WTC11 (cell line): ENCODE results near the gene RMRP.
A peak's percentile ranks its signal among the peaks of the same experiment; 100 is the strongest.

ENCODE experiments used
- AFF4 ChIP-seq: sonication (generic); formaldehyde crosslinking; IDR thresholded peaks from 2 replicates; pipeline ENCODE4 v1.8.1; 2023; ENCODE audit warnings: mild to moderate bottlenecking, missing genetic modification reagents, borderline replicate concordance
- ARID4B ChIP-seq: sonication (generic); formaldehyde crosslinking; IDR thresholded peaks from 2 replicates; pipeline ENCODE4 v1.8.0; 2023; ENCODE audit warnings: missing genetic modification reagents, mild to moderate bottlenecking, borderline replicate concordance
- ESRRA ChIP-seq: sonication (generic); formaldehyde crosslinking; IDR thresholded peaks from 2 replicates; pipeline ENCODE4 v1.8.1; 2022; ENCODE audit warnings: mild to moderate bottlenecking, missing genetic modification reagents, borderline replicate concordance
- ETV6 ChIP-seq: sonication (generic); formaldehyde crosslinking; IDR thresholded peaks from 2 replicates; pipeline ENCODE4 v1.8.1; 2022; ENCODE audit warnings: mild to moderate bottlenecking, missing genetic modification reagents
- KAT7 ChIP-seq: sonication (generic); formaldehyde crosslinking; IDR thresholded peaks from 2 replicates; pipeline ENCODE4 v1.8.1; 2023; ENCODE audit warnings: missing genetic modification reagents, mild to moderate bottlenecking, borderline replicate concordance
- NFE2L1 ChIP-seq: sonication (generic); formaldehyde crosslinking; IDR thresholded peaks from 2 replicates; pipeline ENCODE4 v1.8.1; 2023; ENCODE audit warnings: missing genetic modification reagents
- NR2C2 ChIP-seq: sonication (generic); formaldehyde crosslinking; IDR thresholded peaks from 2 replicates; pipeline ENCODE4 v1.8.0; 2022; ENCODE audit warnings: mild to moderate bottlenecking, missing genetic modification reagents
- TEAD4 ChIP-seq: sonication (generic); formaldehyde crosslinking; IDR thresholded peaks from 2 replicates; pipeline ENCODE4 v1.8.0; 2022; ENCODE audit warnings: mild to moderate bottlenecking, missing genetic modification reagents
- ZNF512 ChIP-seq: sonication (generic); formaldehyde crosslinking; IDR thresholded peaks from 2 replicates; pipeline ENCODE4 v1.8.1; 2022; ENCODE audit warnings: missing genetic modification reagents, borderline replicate concordance
- TF ChIP-seq, protein P1 (sequence below): fragments of 200-600 bp; IDR thresholded peaks from 2 replicates; pipeline ENCODE4 v1.8.0; 2022; ENCODE audit warnings: antibody characterized with exemption
- TF ChIP-seq, protein P2 (sequence below): sonication (generic); formaldehyde crosslinking; IDR thresholded peaks from 2 replicates; pipeline ENCODE4 v1.8.1; 2022; ENCODE audit warnings: low read depth, mild to moderate bottlenecking, moderate library complexity, missing genetic modification reagents, borderline replicate concordance
- TF ChIP-seq, protein P3 (sequence below): sonication (generic); formaldehyde crosslinking; IDR thresholded peaks from 2 replicates; pipeline ENCODE4 v1.8.1; 2023; ENCODE audit warnings: mild to moderate bottlenecking, missing genetic modification reagents
- TF ChIP-seq, protein P4 (sequence below): sonication (generic); formaldehyde crosslinking; IDR thresholded peaks from 2 replicates; pipeline ENCODE4 v1.8.1; 2023; ENCODE audit warnings: mild to moderate bottlenecking, missing genetic modification reagents, moderate library complexity

DNA sequence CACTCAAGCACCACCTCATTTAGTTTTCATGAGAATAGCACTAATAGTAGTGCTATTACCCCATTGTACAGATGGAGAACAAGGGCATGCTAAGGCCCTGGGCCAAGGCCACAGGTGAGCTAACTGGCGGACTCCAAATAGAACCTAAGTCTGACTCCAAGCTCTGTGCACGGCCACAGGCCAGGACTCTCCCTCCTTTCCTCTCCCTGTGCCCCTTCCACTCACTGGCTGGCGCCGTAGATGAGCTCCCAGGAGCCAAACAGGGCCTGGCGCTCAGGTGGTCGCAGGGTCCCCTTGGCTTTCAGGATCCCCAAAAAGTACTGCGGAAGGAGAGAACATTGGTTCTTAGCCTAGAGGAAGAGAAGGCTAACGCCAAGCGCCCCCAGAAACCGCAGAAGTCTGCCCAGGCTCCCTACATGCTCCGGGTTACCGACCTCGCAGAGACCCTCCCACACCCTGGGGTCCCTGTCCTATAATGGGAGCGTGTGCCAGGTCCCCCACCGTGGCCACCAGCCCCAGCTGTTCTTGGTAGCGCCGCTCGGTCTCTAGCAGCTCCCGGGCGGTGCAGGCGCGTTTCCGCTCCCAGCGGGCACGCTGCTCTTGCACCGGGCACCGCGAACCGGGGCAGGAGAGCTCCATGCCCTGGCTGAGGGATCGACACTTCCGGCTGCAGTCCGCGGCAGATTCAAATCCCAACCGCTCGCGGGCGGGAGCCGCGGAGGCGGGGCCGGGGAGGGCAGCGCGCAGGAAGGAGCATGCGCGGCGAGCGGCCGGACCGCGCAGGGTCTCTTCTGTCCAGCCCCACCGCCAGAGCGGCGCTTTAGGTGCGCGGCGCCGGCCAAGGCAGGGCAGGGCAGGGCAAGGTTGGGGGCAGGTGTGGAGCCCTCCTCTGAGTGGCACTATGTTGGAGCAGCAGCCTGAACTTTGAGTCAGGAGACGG lies 7.0 kb upstream of the RMRP start, which contains the start of gene ARHGEF39:
- TF ChIP-seq, protein P1, sequence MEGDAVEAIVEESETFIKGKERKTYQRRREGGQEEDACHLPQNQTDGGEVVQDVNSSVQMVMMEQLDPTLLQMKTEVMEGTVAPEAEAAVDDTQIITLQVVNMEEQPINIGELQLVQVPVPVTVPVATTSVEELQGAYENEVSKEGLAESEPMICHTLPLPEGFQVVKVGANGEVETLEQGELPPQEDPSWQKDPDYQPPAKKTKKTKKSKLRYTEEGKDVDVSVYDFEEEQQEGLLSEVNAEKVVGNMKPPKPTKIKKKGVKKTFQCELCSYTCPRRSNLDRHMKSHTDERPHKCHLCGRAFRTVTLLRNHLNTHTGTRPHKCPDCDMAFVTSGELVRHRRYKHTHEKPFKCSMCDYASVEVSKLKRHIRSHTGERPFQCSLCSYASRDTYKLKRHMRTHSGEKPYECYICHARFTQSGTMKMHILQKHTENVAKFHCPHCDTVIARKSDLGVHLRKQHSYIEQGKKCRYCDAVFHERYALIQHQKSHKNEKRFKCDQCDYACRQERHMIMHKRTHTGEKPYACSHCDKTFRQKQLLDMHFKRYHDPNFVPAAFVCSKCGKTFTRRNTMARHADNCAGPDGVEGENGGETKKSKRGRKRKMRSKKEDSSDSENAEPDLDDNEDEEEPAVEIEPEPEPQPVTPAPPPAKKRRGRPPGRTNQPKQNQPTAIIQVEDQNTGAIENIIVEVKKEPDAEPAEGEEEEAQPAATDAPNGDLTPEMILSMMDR: no peak
- TF ChIP-seq, protein P2, sequence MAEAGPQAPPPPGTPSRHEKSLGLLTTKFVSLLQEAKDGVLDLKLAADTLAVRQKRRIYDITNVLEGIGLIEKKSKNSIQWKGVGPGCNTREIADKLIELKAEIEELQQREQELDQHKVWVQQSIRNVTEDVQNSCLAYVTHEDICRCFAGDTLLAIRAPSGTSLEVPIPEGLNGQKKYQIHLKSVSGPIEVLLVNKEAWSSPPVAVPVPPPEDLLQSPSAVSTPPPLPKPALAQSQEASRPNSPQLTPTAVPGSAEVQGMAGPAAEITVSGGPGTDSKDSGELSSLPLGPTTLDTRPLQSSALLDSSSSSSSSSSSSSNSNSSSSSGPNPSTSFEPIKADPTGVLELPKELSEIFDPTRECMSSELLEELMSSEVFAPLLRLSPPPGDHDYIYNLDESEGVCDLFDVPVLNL (CRISPR knock-in tag): peak; percentile 97
- TF ChIP-seq ARID4B (CRISPR knock-in tag): 0 out of 2 replicates have a peak, but pooled peaks have one; percentile 11
- TF ChIP-seq, protein P3, sequence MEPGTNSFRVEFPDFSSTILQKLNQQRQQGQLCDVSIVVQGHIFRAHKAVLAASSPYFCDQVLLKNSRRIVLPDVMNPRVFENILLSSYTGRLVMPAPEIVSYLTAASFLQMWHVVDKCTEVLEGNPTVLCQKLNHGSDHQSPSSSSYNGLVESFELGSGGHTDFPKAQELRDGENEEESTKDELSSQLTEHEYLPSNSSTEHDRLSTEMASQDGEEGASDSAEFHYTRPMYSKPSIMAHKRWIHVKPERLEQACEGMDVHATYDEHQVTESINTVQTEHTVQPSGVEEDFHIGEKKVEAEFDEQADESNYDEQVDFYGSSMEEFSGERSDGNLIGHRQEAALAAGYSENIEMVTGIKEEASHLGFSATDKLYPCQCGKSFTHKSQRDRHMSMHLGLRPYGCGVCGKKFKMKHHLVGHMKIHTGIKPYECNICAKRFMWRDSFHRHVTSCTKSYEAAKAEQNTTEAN: no peak
- TF ChIP-seq TEAD4: no peak
- TF ChIP-seq ETV6 (CRISPR knock-in tag): peak; percentile 80; the same call in 1 of the 2 replicates
- TF ChIP-seq ZNF512 (CRISPR knock-in tag): no peak
- no peak for TF ChIP-seq AFF4 (CRISPR knock-in tag)
- peak; percentile 60; the same call in 1 of the 2 replicates for TF ChIP-seq NFE2L1 (CRISPR knock-in tag)
- no peak for TF ChIP-seq NR2C2 (CRISPR knock-in tag)
- TF ChIP-seq, protein P4, sequence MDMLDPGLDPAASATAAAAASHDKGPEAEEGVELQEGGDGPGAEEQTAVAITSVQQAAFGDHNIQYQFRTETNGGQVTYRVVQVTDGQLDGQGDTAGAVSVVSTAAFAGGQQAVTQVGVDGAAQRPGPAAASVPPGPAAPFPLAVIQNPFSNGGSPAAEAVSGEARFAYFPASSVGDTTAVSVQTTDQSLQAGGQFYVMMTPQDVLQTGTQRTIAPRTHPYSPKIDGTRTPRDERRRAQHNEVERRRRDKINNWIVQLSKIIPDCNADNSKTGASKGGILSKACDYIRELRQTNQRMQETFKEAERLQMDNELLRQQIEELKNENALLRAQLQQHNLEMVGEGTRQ (CRISPR knock-in tag): no peak
- TF ChIP-seq KAT7 (CRISPR knock-in tag): no peak
- TF ChIP-seq ESRRA (CRISPR knock-in tag): peak; percentile 87; the same call in 1 of the 2 replicates
